AML-193 (cell line): ENCODE results near the gene PRKCH.

Experiments
- DNase-seq, 2 experiments: peaks; one replicate each; lab custom pipeline; 2025; lab: John Stamatoyannopoulos, UW

The PRKCH gene

DNA sequence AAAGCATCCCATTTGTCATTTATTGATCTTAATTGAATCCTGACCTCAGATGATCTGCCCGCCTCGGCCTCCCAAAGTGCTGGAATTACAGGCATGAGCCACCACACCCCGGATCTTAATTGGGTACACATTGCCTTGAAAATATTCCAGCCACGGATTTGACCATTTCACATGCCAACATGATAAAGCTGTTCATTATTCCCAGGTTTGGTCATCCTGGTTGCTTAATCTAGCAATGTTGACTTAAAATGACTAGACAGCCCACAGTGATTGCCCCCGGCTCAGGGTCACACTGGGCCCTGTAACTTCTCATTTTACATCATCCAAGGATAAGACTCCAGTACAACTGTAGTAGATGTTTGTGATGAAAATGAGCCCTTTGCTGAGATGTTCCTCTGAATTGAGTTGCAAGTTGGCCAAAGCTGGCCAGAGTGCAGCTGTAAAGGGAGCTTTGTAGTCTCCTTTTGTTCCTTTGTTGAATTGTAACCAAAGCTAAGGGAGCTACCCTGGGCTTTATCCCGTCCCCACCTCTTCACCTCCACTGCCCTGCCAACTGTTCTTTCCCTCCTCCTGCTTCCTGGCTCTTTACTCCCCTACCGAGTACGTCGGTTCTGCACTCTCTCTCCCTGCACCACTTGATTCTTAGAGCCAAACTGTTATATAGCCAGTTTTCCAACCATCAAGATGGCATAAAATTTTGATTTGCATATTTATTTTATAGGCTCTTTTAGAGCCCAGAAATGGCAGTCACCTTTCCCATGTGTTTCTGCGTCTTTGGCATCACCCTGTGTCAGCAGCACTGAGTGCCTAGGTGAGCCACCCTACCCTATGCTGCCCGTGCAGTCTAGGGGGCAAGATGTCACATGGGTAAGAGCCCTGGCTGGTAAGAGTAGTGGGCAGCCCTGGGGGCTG, 232.6 kb downstream of the PRKCH start:
- no peak for DNase-seq

GRCh38 chr14:61555056-61555838, 233.9 kb downstream of the PRKCH start:
- DNase-seq: no peak

DNA sequence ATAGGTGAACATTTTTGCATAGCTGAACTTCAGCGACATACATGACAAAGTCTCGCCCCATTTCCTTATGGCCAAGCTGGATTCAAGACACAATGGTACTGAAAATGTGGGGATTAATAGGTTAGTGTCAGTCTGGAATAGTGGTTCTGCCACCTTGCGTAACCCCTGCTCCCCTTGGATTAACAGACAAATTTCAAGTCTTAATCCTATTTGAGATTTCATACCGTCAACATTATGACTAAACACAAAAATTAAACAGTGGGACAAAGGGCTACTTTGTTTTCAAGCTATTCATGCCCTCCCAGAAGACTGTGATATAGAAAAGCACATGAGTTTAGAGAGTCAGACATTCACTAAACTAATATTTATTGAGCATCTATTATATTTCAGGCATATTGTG, 235.1 kb downstream of the PRKCH start:
- DNase-seq: no peak

DNA sequence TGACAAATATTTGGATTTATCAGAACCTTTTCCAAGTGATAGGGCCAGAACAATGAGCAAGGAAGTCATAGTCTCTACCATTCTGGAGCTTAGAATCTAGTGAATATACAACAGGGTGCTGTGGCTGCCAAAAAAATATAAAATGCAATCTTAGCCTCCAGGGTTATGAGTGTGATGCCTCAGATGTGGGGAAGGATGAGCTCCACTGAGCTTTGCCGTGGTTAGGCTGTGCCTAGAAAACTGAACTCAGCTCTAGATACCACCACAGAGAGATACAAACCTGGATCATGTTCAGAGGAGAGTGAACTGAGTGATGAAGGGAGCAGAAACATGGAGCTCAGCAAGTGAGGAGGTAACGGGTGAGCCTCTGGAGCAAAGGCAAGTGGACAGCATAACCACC, 235.9 kb downstream of the PRKCH start:
- no peak for DNase-seq

DNA sequence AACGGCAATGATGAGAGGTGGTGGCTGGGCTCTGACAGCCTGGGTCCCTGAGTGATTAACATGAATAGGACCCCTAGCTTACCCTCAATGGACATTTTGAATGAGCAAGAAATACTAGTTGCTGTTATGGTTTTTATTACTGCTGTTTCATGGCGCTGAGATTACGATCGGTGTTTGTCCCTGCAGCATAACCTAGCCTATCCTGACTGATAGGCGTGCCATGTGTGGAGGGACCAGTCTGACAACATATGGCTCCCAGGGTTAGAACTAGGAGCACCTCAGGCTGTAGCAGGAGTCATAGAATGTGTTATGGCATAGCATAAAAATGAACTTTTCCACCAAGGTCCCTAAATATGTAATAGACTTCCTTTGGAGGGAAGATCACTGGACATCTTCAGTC, 236.5 kb downstream of the PRKCH start:
- DNase-seq: no peak

DNA sequence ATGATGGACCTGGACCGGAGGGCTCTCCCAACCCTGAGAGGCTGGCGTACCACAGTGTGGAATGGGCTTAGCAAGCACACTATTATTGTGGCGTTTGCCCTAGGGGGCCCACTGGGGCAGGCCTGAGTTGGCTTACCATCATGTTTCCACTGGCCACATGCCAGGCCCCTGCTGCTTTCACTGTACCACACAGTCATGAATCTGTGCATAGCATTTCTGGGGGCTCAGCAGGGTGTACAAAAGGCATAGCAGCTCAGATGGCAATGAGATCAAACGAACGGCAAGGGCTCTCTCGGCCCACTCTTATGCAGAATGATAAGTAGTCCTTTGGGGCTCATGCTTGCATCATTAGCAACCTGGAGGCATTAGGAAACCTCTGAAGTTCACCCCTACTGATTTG, 236.9 kb downstream of the PRKCH start:
- no peak for DNase-seq

- DNase-seq: no peak
Measured at GRCh38 chr14:61559641-61560201, 238.3 kb downstream of the PRKCH start.

DNA sequence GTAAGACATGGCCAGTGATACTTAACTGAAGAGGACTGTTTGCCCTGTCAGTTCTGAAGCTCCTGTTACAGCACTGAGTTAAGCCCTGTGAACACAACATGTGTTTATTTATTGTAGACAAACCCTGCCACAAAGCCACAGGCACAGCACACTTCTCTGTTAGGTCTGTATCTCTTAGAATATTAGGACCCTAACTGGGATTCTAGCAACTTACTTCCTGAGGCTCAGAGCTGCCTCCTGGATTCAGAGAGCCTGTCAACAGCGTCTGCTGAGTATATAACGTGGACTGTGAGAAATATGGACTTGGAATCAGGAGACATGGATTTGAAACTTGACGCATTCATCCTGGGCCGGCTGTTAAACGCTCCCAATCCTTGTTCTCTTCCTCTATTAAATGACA, 238.9 kb downstream of the PRKCH start:
- DNase-seq: no peak

DNA sequence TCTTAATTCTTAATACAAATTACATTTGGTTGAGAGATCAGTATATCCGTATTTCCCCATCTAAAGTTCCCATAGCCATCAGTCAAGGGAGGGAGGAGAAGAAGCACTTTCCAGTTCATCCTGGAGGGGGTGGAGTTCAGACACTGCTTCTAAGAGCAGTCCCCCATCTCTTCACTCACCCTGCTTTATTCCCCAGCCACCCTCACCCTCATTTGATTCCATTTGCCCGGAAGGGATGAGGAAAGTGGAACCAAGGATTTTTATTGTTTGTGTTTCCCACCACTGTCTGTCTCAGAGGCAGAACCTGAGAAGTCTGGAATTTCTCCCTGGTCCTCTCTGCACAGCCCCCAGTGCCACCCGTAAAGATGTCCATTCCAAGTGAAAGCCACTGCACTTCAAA, 239.7 kb downstream of the PRKCH start:
- DNase-seq: no peak

DNA sequence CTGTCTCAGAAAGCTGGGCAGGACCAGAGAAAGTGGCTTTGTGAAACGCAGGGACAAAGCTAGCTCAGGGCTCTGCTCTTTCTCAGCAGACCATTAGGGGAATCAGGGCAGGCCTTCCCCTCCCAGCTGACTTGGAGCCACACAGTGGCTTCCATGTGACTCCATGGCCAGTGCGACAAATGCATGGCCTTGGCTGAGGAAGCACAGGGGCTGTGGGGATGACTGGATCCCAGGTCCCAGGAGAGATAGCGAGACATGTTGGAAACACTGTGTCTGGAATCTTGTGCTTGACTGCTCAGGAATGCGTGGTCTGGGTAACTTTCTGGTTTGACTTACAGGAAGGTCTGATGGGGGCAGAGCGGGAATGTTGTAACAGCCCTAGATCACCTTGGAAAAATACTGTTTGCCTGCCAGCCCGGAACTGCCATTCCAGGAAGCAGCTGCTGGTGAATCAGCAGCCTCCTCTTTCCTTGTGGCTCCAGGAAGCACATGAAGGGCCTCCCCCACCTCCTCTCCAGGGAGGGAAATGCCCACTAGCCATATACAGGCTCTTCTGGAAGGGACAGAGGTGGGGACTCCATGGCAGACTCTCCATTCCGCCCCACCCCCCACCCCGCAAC, 240.4 kb downstream of the PRKCH start:
- no peak for DNase-seq

- DNase-seq: no peak
Measured at GRCh38 chr14:61562321-61563161, 241.2 kb downstream of the PRKCH start.

- DNase-seq: no peak
Measured at GRCh38 chr14:61563162-61563511, 241.8 kb downstream of the PRKCH start.

DNA sequence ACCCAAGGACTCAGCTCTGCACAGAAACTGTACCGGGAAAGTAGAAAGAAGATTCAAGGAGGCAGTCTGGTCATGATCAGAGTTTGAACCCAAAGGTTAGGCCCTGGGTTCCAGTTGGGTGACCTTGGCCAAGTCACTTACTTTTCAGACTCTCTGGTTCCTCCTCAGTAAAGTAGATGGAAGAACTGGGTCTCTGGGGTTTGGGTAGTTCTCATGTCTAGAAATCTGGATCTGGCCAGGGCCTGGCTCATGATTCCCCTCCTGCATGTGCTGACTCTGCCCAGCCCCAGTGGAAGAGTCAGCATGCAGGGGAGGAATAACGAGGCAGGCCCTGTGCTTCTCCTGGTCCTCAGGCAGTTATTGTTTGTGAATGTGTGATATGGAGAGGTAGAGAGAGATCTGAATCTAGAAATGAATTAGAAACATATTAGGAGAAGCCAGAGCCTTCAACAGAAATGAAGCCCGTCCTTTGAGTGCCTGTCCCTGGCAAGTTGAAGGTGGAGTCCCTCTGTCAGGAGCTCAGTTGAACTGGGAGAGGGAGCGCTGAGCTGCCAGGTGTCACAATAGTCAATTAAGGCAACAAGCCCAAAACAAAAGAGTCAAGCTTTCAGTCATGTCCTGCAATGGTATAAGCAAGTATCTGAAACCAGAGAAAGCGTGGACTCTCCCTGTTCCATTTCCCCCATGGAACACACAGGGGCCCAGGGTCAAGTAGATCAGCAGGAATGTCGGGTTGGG, 242.7 kb downstream of the PRKCH start:
- DNase-seq: no peak

GRCh38 chr14:61564618-61565091, 243.3 kb downstream of the PRKCH start:
- DNase-seq: no peak

- DNase-seq: no peak
Measured at GRCh38 chr14:61565181-61565580, 243.8 kb downstream of the PRKCH start.

DNA sequence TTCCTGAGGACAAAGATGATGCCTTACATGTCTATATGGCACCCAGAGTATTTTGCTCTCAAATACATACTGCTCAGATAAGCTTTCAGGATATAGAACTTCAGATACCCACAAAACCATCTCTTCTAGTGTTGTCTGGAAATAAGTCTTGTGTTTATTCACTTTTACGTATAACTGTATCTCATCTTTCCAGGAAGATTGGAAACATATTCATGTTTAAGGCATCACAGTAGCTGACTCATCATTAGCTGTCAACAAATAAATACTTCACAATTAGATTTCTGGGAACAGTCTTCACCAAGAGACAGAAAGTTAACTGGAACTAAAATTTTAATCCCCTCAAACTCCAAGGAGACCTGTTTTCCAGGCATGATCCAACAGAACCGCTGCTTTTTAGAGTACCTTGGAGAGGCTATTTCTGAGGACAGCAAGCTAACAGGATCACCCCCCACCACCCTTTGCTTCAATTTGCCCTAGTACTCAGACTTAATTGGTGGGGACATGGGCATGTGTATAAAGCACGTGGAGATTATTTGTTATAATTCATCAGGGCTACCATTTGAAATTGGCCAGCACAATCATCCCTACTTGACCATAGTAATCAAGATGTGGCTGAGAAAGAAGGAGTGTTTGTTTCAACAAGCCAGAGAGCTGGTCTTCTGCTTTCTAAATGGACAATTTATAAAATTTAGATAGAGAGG, 244.6 kb downstream of the PRKCH start:
- DNase-seq: no peak

DNA sequence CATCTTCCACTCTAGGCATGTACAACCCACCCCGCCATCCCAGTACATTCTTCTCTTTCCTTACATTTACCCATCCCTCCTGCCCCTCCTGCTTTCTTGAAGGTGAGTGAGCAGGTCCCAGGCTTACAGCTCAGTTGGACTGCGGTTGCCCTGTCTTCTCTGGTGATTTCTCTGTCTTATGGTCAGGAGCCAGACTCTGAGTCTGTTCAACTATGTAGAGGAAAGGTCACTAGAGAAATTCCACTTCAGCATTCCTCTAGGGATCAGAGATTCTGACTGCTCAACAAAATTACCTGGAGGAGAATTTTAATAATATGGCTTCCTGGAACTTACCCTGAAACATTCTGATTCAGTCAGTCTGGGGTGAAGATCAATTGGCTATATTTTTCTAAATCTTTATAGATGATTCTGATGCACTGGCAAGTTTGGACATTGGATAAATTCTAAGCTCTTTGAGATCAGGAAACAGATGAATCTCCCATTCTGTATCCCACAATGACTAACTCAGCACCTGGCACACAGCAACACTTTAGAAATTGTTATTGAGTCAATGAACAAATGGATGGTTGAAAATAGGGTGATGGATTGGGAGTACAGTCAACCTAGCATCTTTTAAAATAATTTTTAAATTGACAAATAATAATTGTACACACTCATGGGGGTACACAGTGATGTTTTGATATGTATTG, 245.3 kb downstream of the PRKCH start:
- DNase-seq: no peak

DNA sequence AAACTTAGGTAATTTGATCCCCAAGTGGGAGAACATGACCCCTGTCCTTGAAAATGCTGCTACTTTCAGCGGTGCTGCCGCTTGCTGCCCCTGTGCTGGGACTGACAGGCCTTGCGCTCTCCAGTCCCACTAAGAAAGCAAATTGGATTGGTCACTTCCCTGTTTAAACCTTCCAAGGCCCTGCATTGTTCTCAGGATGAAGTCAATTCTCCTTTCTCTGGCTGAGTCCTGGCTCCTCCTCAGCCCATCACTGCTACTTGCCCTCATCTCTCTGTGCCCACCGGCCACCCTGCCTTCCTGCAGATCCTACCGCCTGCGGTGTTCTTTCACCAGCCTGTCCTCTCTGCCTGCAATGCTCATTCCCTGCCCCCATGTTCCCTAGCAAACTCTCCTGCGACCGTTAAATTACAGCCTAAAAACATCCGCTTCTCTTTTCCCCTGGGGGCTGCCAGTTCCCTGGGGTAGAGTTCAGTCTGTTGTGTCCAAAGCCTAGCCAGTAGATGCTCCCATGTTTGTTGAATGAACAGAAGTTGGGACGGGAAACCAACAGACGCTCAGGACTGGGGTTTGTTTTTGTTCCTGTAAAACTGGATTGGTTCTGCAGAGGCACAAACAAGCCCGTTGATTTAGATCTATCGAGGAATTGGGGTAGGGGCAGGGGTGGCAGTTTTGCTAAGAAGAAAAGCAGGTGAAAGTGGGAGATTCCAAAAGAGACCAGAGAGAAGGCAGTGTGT, 246.6 kb downstream of the PRKCH start:
- DNase-seq: no peak

DNA sequence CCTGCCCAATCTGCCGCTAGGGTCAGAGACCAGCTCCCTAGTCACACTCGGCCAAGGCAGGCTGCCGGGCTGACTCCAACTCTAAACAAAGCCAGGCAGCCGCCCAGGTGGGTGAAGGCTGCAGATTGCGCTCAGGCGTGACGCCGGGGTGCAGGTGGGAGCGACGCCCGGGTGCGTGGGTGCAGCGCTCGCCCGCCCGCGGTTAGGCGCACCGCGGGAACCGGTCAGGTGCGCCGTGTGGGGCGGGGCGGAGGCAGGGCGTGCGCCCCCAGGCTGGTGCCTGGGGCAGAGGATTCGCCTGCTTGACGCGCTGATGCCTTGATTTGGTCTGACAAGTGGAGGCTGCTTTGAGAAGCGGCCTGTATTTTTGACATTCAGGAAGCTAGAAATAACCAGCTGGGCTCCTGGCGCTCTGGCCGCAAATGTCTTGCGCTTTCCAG, 247.2 kb downstream of the PRKCH start:
- DNase-seq: no peak
